Stimulated activated CD4-positive, alpha-beta T cell treated with anti-CD3 and anti-CD28 coated beads, Interleukin-15, amount 100 ng/mL, for 24 hours (primary cell): Measurements from ENCODE around the gene KRT17.
"Not testable (repeated sequence)": the region's sequence is repeated elsewhere in the genome, so short reads cannot be mapped to it uniquely, and the experiment has no call there.

Source experiments
- DNase-seq: peaks from one replicate; pipeline ENCODE4 v3.0.0-alpha.2; 2020

The KRT17 gene

GRCh38 chr17:41633556-41634199, 9.3 kb upstream of the KRT17 start:
- DNase-seq, result no peak

DNA sequence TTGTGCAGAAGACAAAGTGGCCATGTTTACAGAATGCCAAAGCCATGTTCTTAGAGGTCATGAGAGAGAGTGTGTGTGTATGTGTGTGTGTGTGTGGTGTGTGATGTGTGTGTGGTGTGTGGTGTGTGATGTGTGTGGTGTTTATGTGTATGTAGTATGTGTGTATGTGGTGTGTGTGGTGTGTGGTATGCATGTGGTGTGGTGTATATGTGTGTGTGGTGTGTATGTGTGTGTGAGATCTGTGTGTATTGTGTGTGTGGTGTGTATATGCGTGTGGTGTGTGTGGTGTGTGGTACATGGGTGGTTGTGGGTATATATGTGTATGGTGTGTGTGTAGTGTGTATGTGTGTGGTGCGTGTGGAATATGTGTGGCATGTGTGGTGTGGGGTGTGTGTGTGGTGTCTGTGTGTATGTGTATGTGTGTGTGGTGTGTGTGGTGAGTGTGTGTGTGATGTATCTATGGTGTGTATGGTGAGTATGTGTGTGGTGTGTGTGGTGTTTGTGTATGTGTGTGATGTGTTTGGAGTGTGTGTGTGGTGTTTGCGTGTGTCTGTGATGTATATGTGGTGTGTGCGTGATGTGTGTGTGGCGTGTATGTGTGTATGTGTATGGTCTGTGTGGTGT, 8.2 kb upstream of the KRT17 start:
- DNase-seq, result no peak

GRCh38 chr17:41631898-41632285, 7.5 kb upstream of the KRT17 start:
- no peak for DNase-seq

DNA sequence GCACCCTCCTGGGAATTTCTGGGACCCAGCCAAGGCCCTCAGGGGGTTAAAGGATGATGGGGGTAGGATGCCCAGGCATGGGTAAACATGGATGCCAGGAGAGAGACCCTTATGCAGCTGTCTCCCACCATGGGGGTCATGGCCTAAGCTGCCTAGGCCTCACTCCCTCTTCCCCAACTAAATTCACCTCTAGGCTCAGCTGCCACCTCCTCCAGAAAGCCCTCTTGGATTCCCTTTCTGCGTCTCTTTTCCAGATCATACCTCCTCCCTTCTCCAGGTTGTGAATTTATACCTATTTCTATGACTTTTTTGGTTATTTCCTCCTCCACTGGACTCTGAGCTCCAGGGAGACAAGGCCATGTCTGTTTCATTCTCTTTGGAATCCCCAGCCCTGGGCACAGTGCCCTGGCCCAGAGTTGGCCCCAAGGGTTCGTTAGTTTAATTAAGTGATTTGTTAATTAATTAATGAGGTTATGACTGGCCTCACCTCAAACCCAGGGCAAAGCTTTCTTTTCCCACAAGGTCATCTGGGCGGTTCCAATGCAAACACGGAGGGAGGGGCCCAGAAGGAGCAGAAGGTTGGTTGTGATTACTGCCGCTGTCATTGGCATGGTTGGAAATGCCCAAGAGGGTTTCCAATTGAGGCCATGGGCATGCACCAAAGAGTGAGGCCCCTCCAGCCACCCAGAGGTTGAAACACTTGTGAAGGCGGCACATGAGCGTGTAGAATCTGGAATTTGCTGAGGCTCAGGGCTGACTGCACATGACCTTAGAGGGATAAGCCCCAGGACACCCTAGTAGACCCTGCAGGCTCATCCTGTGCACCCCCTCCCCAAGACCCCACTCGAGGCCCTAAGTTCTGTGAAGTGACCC, 6.9 kb upstream of the KRT17 start:
- DNase-seq, result no peak

DNA sequence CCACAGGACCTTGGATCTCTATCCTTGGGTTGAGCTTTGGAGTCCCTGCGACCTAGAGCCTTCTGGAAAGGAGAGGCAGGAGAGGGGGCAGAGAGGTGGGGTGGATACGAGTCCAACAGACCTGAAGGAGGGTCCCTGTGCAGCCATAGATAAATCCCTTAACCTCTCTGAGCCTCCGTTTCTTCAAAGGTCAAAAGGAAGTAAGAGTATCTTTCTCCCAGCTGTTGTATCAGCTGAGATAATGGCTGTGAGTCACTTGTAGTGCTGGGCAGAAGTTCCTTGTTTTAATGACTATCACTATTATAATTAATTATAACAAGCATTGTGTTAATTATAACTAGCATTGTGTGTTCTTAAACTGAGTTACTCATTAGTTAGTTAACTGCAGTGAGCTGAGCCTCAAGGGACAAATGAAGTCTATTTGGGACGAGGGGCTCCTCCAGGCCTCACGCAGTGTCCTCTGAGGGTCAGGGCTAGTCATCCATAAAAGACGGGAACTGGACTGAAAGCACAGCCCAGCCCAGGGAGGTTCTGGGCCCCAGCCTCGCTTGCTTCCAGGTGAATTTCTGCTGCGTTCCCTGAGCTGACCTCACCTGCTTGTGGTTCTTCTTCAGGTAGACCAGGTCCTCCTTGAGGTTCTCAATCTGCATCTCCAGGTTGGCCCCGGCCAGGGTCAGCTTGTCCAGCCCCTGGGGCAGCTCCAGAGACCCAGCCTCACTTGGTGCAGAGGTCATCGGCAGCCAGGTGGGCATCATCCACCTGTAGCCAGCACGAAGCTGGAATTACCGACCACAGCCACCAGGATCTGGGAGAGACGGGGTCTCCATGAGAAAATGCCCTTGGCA, 5.7 kb upstream of the KRT17 start:
- DNase-seq, result no peak

- no peak for DNase-seq
Observed at GRCh38 chr17:41629316-41629715, 4.9 kb upstream of the KRT17 start.

- DNase-seq, result not testable (repeated sequence)
Observed at GRCh38 chr17:41628621-41629255, 4.4 kb upstream of the KRT17 start.

- DNase-seq, result not testable (repeated sequence)
Observed at GRCh38 chr17:41628073-41628370, 3.6 kb upstream of the KRT17 start.

DNA sequence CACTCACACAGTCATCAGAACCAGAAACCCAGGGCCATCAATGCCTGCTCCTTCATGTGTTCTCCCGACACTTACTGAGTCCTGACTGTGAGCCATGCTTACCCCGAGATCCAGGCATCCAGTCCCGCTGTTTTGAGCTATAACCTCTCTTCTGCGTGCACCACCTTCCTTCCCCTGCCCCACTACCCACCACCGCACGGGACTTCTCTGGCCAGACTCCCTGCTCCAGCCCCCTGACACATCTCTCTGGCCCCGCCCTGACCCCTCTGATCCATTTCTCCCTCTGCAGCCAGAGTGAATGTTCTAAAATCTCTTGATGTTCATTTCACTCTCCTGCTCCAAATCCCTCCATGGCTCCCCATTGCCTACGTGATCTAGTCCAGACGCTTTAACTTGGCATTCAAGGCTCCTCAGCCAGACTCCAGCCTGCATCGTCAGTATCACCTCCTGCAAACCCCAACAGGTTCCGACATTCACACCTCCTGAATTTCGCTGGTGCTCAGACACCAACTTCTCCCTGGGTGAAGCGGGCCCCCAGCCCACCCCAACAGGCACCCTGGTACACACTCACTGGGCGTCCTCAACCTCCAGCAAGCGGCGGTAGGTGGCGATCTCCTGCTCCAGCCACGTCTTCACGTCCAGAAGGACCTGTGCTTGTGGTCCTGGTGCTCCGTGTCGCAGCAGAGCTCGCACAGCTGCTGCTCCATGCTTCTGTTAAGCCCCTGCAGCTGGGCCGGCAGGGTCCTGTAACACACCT, 3.1 kb upstream of the KRT17 start:
- no peak for DNase-seq

- not testable (repeated sequence) for DNase-seq
Observed at GRCh38 chr17:41626914-41627295, 2.5 kb upstream of the KRT17 start.

- DNase-seq, result not testable (repeated sequence)
Observed at GRCh38 chr17:41626028-41626913, 1.9 kb upstream of the KRT17 start.

GRCh38 chr17:41625602-41626001, 1.2 kb upstream of the KRT17 start:
- no peak for DNase-seq

DNA sequence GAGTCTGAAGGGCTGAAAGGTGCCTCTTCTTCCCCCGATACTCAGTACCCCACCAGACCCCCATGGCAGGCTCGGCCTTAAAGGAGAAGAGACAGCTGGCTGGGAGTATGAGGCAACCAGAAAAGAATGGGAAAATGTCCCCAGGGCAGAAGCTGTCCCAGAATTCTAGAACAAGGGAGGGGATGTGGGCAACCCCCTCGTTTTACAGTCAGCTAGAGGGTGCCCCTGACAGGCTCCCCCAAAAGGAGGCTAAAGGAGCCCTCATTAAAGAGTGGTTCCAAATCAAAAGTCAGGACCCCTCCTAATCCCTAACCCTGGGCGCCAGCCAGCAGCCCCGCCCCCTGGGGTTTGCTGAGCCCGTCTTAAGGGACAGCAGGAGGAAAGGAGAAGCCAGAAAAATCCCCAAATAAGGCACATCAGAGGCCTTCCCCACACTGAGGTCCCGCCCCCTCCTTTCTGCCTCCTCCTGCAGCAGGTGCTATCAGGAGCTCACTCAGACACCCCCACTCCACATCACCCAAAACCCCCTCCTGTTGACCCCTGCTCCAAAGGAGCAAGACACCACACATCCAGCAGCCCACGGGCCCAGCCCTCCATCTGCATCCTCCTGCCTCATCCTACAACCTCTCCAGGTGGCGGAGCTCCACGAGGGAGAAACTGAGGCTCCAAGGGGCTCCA, 1.1 kb downstream of the KRT17 start:
- not testable (repeated sequence) for DNase-seq

- DNase-seq, result not testable (repeated sequence)
Observed at GRCh38 chr17:41622340-41623183, 1.8 kb downstream of the KRT17 start.

GRCh38 chr17:41621916-41622315, 2.5 kb downstream of the KRT17 start:
- DNase-seq, result no peak

DNA sequence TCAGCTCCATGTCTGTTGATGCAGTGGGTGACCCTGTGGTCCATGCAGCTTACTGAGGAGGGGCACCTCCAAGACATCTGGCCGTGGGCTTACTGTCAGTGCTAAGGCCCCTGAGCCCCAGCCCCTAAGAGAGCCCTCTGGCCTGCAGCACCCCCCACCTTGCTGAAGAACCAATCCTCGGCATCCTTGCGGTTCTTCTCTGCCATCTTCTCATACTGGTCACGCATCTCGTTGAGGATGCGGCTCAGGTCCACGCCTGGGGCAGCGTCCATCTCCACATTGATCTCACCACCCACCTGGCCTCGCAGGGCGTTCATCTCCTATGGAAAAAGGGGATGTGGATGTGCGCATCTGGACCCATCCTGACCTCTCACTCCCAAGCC, 2.9 kb downstream of the KRT17 start:
- not testable (repeated sequence) for DNase-seq

DNA sequence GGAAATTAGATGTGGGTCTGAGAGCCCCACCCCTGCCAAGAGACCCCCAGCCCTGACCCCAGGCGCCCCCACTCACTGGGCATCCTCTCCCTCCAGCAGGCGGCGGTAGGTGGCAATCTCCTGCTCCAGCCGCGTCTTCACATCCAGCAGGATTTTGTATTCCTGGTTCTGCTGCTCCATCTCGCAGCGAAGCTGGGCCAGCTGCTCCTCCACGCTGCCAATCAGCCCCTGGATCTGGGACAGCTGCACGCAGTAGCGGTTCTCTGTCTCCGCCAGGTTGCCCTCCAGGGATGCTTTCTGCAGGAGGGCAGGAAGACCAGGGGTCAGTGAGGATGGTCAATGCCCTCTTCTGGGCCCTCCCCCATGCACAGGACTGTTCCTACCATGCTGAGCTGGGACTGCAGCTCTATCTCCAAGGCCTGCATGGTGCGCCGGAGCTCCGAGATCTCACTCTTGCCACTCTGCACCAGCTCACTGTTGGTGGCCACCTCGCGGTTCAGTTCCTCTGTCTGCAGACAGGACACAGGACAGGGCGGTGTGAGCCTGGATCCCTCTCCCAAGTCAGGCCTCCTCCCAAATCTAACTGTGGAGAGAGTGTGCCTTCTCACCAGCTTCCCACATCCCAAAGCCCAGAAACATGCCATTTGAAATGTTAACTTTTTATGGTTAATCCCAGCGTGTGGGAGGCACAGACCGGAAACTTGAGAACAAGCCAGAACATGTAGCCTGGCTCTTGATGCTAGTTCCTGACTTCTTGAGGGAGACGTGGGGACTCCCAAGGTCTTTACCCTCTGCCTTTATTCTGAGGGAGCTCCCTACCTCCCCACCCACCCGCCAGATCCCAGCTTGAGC, 3.6 kb downstream of the KRT17 start:
- no peak for DNase-seq

GRCh38 chr17:41619927-41620582, 4.3 kb downstream of the KRT17 start:
- DNase-seq, result not testable (repeated sequence)
